DND-41 (cell line): ENCODE measurements around the gene FMO4.
"Not testable (repeated sequence)": the region's sequence is repeated elsewhere in the genome, so short reads cannot be mapped to it uniquely, and the experiment has no call there.

Experiments used
- ATAC-seq: fragments of 200-7000 bp; cut with Tn5 transposase; 3 replicates; pipeline ENCODE4 v1.9.1; 2021; ENCODE audit warnings: low read depth; ENCODE audit not compliant: insufficient read depth
- DNase-seq: peaks from one replicate; pipeline ENCODE4 v3.0.0-alpha.2; 2020
- H2AFZ ChIP-seq: 2 replicates; pipeline ENCODE4 v1.6.0; 2012; ENCODE audit warnings: low read depth, low read length
- H3K27ac ChIP-seq: 2 replicates; pipeline ENCODE4 v1.5.1; 2012; ENCODE audit warnings: low read length, inconsistent platforms
- H3K27me3 ChIP-seq: fragments of 200-600 bp; sonication (generic); 2 replicates; pipeline ENCODE4 v1.6.0; 2012; ENCODE audit warnings: low read length, mild to moderate bottlenecking, inconsistent platforms; ENCODE audit not compliant: insufficient read depth, poor library complexity
- H3K36me3 ChIP-seq: 2 replicates; pipeline ENCODE4 v1.5.1; 2012; ENCODE audit warnings: low read length, inconsistent platforms; ENCODE audit not compliant: insufficient read depth
- H3K4me1 ChIP-seq: 2 replicates; pipeline ENCODE4 v1.5.1; 2012; ENCODE audit warnings: mild to moderate bottlenecking, low read length; ENCODE audit not compliant: insufficient read depth
- H3K4me2 ChIP-seq: 2 replicates; pipeline ENCODE4 v1.6.0; 2012; ENCODE audit warnings: mild to moderate bottlenecking, moderate library complexity, low read length, inconsistent platforms; ENCODE audit not compliant: insufficient read depth
- H3K4me3 ChIP-seq, 2 experiments: fragments of 200-600 bp in 1 of 2; shearing (Covaris generic) in 1 of 2; 2 replicates each; pipeline ENCODE4 v1.5.1; 2012 to 2016; ENCODE audit warnings: inconsistent platforms in 2 of 2, low read length in 2 of 2, mild to moderate bottlenecking in 2 of 2, low read depth in 1 of 2, moderate library complexity in 1 of 2
- H3K79me2 ChIP-seq: 2 replicates; pipeline ENCODE4 v1.6.0; 2012; ENCODE audit warnings: low read length, inconsistent platforms; ENCODE audit not compliant: insufficient read depth
- H3K9ac ChIP-seq: 2 replicates; pipeline ENCODE4 v1.6.0; 2012; ENCODE audit warnings: low read depth, mild to moderate bottlenecking, inconsistent platforms, low read length, moderate library complexity
- H3K9me3 ChIP-seq: 2 replicates; pipeline ENCODE4 v1.5.1; 2012; ENCODE audit warnings: low read length, moderate library complexity, mild to moderate bottlenecking, inconsistent platforms; ENCODE audit not compliant: insufficient read depth, severe bottlenecking
- H4K20me1 ChIP-seq: 2 replicates; pipeline ENCODE4 v1.6.0; 2012; ENCODE audit warnings: low read length; ENCODE audit not compliant: insufficient read depth
- CTCF ChIP-seq: IDR thresholded peaks from 2 replicates; pipeline ENCODE4 v1.5.1; 2012; ENCODE audit warnings: borderline replicate concordance, low read length, moderate library complexity, mild to moderate bottlenecking; ENCODE audit not compliant: poor library complexity, severe bottlenecking; ENCODE audit errors: extremely low read depth
- EZH2 ChIP-seq: IDR thresholded peaks from 3 replicates; pipeline ENCODE4 v1.6.1; 2012; ENCODE audit warnings: borderline replicate concordance, low read depth, mild to moderate bottlenecking, moderate library complexity, low read length, inconsistent platforms; ENCODE audit not compliant: severe bottlenecking

Gene FMO4

GRCh38 chr1:171372418-171373084 lies 58.6 kb downstream of the FMO4 start:
- Histone ChIP-seq H3K27ac (no peak overlapping the region), H3K4me1 (no peaks in the 10 kb centered on the region), H3K4me3 (no peak overlapping the region), H3K27me3 (no peaks in the 10 kb centered on the region), H4K20me1 (no peaks in the 10 kb centered on the region), H3K9ac (no peak overlapping the region), H3K9me3 (no peaks in the 10 kb centered on the region), H3K79me2 (no peaks in the 10 kb centered on the region), H3K36me3 (no peaks in the 10 kb centered on the region), H3K4me2 (no peak overlapping the region), H2AFZ (no peak overlapping the region)
- TF ChIP-seq CTCF (no peak), EZH2 (no peak)
- DNase-seq (no peak), ATAC-seq (no peak)

- H3K4me3 ChIP-seq, ATAC-seq, H3K27ac ChIP-seq, H3K79me2 ChIP-seq, H3K4me1 ChIP-seq, H3K36me3 ChIP-seq, H3K9me3 ChIP-seq, H3K27me3 ChIP-seq, H3K9ac ChIP-seq, H4K20me1 ChIP-seq, DNase-seq, H2AFZ ChIP-seq, H3K4me2 ChIP-seq: not testable (repeated sequence)
Measured at GRCh38 chr1:171373357-171374122, 59.6 kb downstream of the FMO4 start.

- H3K4me3 ChIP-seq = no peak overlapping the region
- H3K36me3 ChIP-seq = no peaks in the 10 kb centered on the region
- H3K27me3 ChIP-seq = no peaks in the 10 kb centered on the region
- no peak overlapping the region for H3K4me2 ChIP-seq
- no peaks in the 10 kb centered on the region for H4K20me1 ChIP-seq
- no peaks in the 10 kb centered on the region for H3K4me1 ChIP-seq
- DNase-seq (no peak), ATAC-seq (no peak)
- no peaks in the 10 kb centered on the region for H3K9me3 ChIP-seq
- no peak overlapping the region for H3K27ac ChIP-seq
- H2AFZ ChIP-seq = no peak overlapping the region
- no peak overlapping the region for H3K9ac ChIP-seq
- no peaks in the 10 kb centered on the region for H3K79me2 ChIP-seq
- TF ChIP-seq CTCF = no peak
- TF ChIP-seq EZH2 = no peak
Measured at GRCh38 chr1:171379846-171380245, 65.9 kb downstream of the FMO4 start.

- ATAC-seq (no peak), DNase-seq (no peak)
- no peaks in the 10 kb centered on the region for H3K79me2 ChIP-seq
- H3K4me3 ChIP-seq = no peak overlapping the region
- no peak overlapping the region for H3K9ac ChIP-seq
- H3K4me1 ChIP-seq = no peaks in the 10 kb centered on the region
- no peaks in the 10 kb centered on the region for H3K9me3 ChIP-seq
- H4K20me1 ChIP-seq = no peaks in the 10 kb centered on the region
- TF ChIP-seq EZH2 = no peak
- no peak for TF ChIP-seq CTCF
- H3K27me3 ChIP-seq = no peaks in the 10 kb centered on the region
- no peaks in the 10 kb centered on the region for H3K36me3 ChIP-seq
- H3K27ac ChIP-seq = no peak overlapping the region
- no peak overlapping the region for H2AFZ ChIP-seq
- no peak overlapping the region for H3K4me2 ChIP-seq
Measured at GRCh38 chr1:171381866-171382210, 67.9 kb downstream of the FMO4 start.
